ENCODE results near the gene NOXO1. TPM values are rescaled to one million over a fixed set of nuclear protein-coding genes. Genes with fewer than 3 reads are reported as not detected.

The NOXO1 gene
- total RNA-seq, 1 donor from 2014 or later, result 0.63 TPM

DNA sequence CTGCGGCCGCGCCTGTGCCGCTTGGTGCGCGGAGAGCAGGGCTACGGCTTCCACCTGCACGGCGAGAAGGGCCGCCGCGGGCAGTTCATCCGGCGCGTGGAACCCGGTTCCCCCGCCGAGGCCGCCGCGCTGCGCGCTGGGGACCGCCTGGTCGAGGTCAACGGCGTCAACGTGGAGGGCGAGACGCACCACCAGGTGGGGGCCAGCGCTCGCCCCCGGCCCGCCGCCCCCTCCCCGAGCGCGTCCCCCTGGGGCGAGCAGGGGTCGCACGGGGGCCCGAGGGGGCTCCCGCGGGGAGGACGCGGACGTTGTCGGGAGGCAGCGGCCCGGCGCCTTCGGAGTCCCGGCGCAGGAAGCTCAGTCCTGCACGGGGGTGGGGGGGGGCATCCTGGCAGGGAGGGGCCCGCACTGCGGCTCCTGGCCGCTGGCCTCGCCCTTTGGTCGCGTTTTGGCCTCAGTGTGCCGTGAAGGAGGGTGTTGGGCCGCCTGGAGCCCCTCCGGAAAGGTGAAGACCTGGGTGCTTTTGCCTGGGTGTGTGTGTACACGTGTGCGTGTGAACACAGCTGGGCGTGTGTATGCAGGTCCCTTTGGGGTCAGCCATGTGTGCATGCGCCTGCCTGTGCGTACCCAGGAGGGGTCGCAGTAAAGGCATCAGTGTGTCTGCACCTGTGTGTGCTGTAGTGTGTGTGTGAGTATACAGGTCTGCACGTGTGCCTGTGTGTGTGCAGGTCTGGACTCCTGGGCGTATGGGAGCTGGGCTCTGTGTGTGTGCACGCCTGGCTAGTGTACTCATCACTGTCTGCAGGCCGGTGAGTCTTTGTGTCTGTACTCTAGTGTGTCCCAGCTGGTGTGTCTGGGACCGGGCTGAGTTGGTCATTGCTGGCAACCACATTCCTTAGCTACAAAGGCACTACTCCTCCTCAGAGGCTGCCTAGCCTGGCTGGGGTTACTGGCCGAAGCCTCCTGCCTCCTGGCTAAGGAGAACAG is 46.0 kb upstream of the NOXO1 start:
- TF ChIP-seq, protein P1, sequence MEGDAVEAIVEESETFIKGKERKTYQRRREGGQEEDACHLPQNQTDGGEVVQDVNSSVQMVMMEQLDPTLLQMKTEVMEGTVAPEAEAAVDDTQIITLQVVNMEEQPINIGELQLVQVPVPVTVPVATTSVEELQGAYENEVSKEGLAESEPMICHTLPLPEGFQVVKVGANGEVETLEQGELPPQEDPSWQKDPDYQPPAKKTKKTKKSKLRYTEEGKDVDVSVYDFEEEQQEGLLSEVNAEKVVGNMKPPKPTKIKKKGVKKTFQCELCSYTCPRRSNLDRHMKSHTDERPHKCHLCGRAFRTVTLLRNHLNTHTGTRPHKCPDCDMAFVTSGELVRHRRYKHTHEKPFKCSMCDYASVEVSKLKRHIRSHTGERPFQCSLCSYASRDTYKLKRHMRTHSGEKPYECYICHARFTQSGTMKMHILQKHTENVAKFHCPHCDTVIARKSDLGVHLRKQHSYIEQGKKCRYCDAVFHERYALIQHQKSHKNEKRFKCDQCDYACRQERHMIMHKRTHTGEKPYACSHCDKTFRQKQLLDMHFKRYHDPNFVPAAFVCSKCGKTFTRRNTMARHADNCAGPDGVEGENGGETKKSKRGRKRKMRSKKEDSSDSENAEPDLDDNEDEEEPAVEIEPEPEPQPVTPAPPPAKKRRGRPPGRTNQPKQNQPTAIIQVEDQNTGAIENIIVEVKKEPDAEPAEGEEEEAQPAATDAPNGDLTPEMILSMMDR (conservative IDR thresholded peaks at IDR 0.05), result no peak
- no peak overlapping the region for H3K27ac Mint-ChIP-seq (ENCODE audit: unreplicated experiment)
- H3K9me3 Mint-ChIP-seq, result no peaks in the 10 kb centered on the region
- H3K27me3 Mint-ChIP-seq (ENCODE audit: low read depth), result peaks cover 40% of the 10 kb centered on the region
- H3K36me3 Mint-ChIP-seq (ENCODE audit: low read depth), result no peaks in the 10 kb centered on the region
- DNase-seq (ENCODE audit: low read depth, low spot score), result no peak
- H3K4me1 Mint-ChIP-seq, result peaks cover 21% of the 10 kb centered on the region
- H3K4me3 Mint-ChIP-seq, result peak overlapping the region; percentile 82

DNA sequence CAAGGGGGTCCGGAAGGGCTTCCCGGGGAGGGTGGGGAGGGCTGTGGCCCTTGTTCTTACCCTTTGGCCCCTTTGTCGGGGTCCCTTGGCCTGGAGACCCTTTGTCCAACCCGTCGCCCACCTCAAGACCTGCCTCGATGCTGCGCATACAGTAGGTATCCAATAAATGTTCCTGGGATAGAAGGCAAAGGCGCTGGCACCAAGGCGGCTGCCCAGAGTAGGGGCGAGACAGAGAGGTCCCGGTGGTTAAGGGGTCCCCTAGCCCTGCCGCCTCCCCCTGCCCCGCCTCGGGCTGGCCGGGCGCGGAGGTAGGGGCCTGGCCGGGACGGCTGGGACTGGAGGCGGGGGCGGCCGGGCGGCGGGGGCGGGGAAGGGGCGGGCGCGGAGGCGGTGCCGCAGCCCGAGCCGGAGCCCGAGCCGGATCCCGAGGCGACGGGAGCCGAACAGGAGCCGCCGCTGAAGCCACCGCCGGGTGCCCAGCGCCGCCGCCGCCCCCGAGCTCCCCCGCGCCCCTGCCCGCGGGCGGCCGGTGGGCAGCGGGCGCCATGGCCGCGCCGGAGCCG is 45.3 kb upstream of the NOXO1 start, which contains the start of gene NHERF2:
Gene NHERF2 (plus strand): TSS at position 442 of the 563 bp plus-strand sequence. CDS start 104 bp downstream, at position 546.
- Mint-ChIP-seq H3K27ac (ENCODE audit: unreplicated experiment) (no peak within 1 kb of the TSS), H3K27me3 (ENCODE audit: low read depth) (peaks cover 48% of the 10 kb centered on the region), H3K36me3 (ENCODE audit: low read depth) (no peaks in the 10 kb centered on the region), H3K9me3 (no peaks in the 10 kb centered on the region), H3K4me1 (peaks cover 21% of the 10 kb centered on the region), H3K4me3 (peak within 1 kb of the TSS; percentile 82)
- no peak for DNase-seq (ENCODE audit: low read depth, low spot score)
- TF ChIP-seq, protein P1 (conservative IDR thresholded peaks at IDR 0.05), result no peak

DNA sequence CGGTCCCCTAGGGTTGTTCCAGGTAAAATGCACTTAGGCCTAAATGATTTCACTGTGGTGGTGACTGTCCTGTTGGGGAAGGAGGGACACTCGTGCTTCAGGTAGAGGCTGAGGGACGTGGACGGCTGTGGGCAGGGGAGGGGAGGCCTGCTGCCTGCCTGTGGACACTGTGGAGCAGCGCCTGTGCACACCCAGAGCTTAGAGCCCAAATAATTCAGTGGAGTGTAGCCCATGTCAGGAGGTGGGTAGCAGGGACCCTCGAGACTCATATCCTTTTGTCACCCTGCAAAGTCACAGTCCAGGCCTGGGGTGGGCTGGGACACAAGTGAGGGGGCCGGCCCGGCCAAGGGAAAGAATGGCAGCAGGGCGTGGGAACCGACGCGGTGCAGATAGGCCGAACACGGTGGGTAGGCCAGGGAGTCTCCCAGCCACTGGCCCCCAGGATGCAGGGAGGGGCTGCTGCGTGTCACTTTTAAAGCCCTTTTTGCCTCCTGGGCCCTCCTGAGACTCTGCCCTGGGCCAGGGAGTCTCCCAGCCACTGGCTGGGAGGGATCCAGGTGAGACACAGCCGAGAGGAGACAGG is 44.7 kb upstream of the NOXO1 start:
- DNase-seq (ENCODE audit: low read depth, low spot score), result no peak

DNA sequence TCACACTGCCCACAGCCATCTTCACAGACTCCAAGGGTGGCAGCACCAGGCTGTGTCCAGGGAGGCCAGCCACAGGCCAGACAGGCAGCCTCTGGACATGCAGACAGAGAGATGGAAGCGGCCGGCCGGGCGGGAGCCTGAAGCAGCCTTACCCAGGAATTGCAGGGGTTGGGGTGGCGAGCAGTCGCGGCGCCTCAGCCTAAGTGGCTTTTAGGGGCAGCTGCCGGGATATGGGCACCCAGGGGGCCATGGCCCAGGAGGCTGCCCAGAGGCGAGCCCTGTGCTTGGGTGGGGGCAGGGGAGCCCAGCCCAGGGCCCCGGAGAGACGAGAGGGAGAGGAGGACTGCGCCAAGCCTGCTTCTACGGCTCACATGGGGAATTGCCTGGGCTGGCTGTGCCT is 44.0 kb upstream of the NOXO1 start:
- Mint-ChIP-seq H3K27ac (ENCODE audit: unreplicated experiment) (no peak overlapping the region), H3K36me3 (ENCODE audit: low read depth) (no peaks in the 10 kb centered on the region), H3K27me3 (ENCODE audit: low read depth) (peaks cover 60% of the 10 kb centered on the region), H3K4me1 (peaks cover 26% of the 10 kb centered on the region), H3K9me3 (no peaks in the 10 kb centered on the region), H3K4me3 (peak overlapping the region; percentile 76)
- no peak for DNase-seq (ENCODE audit: low read depth, low spot score)
- TF ChIP-seq, protein P1 (conservative IDR thresholded peaks at IDR 0.05), result no peak

More for the DNA sequence above, 44.7 kb upstream of the NOXO1 start:
- H3K36me3 Mint-ChIP-seq (ENCODE audit: low read depth), result no peaks in the 10 kb centered on the region
- peak overlapping the region; percentile 76 for H3K4me3 Mint-ChIP-seq
- TF ChIP-seq, protein P1 (conservative IDR thresholded peaks at IDR 0.05), result no peak
- no peak overlapping the region for H3K27ac Mint-ChIP-seq (ENCODE audit: unreplicated experiment)
- H3K9me3 Mint-ChIP-seq, result no peaks in the 10 kb centered on the region
- peaks cover 21% of the 10 kb centered on the region for H3K4me1 Mint-ChIP-seq
- H3K27me3 Mint-ChIP-seq (ENCODE audit: low read depth), result peaks cover 53% of the 10 kb centered on the region

DNA sequence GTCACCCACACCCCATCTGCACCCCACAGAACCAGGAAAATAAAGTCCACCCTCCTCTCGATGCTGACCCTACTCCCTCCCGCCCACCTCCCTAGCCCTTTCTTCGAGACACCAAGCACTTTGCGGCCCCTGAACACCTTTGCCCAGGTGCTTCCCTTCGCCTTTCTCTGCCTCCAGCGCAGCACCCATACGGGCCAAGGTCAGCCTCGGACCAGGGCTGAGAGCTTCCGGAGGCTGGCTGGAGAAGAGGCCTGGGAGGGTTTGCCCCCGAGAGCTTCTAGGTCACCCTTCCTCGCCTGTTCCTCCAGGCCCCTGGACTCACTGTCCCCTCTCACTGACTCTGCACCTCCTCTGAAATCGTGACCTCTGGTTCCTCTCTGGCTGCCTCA is 42.8 kb upstream of the NOXO1 start:
- no peak overlapping the region for H3K27ac Mint-ChIP-seq (ENCODE audit: unreplicated experiment)
- H3K4me1 Mint-ChIP-seq, result peaks cover 26% of the 10 kb centered on the region
- H3K9me3 Mint-ChIP-seq, result no peaks in the 10 kb centered on the region
- H3K27me3 Mint-ChIP-seq (ENCODE audit: low read depth), result peaks cover 65% of the 10 kb centered on the region
- TF ChIP-seq, protein P1 (conservative IDR thresholded peaks at IDR 0.05), result no peak
- no peaks in the 10 kb centered on the region for H3K36me3 Mint-ChIP-seq (ENCODE audit: low read depth)
- peak overlapping the region; percentile 73 for H3K4me3 Mint-ChIP-seq
- DNase-seq (ENCODE audit: low read depth, low spot score), result no peak

Data from neural crest cell (in vitro differentiated cells).